ENCODE data around the gene PPP2R5B.

DNA sequence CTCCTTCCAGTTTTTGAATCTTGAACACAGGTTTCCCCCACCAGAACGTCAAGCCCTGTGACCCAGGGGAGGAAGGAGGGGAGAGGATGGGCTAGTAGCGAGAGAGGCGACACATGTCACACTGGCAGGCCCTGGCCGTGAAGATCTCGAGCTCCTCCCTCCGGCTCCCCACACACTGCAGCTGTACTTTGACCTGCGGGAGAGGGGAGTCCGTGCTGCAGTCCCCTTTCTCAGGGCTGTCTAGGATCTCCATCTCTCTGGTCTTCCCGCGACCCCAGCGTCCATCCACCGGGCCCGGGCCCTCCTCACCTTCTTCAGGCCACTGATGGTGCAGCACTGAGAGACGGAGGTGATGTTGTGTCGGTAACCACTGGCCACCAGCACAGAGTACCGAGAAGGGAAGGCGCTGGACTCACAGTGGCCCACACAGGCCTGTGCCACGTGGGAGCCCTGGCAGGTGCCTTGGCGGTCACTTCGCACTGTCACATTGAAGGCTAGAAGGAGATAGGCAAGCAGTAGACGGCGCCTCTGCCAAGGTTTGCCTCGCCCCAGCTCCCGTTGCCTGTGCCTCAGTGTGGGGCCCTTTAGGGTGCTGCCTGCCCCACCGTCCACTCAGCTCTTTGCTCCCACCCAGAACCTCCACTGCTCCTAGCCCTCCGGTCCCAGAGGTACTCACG is 10.3 kb downstream of the PPP2R5B start:
- TF ChIP-seq CTCF (IDR thresholded peaks at IDR 0.05; ENCODE audit: insufficient read depth, low read length) (no peak), POLR2AphosphoS5 (IDR thresholded peaks at IDR 0.05; ENCODE audit: low read depth) (no peak), GABPA (IDR thresholded peaks at IDR 0.05; ENCODE audit: low read depth) (no peak), SPI1 (IDR thresholded peaks at IDR 0.05; ENCODE audit: borderline replicate concordance, low read depth) (no peak)
- TF ChIP-seq, protein P1, sequence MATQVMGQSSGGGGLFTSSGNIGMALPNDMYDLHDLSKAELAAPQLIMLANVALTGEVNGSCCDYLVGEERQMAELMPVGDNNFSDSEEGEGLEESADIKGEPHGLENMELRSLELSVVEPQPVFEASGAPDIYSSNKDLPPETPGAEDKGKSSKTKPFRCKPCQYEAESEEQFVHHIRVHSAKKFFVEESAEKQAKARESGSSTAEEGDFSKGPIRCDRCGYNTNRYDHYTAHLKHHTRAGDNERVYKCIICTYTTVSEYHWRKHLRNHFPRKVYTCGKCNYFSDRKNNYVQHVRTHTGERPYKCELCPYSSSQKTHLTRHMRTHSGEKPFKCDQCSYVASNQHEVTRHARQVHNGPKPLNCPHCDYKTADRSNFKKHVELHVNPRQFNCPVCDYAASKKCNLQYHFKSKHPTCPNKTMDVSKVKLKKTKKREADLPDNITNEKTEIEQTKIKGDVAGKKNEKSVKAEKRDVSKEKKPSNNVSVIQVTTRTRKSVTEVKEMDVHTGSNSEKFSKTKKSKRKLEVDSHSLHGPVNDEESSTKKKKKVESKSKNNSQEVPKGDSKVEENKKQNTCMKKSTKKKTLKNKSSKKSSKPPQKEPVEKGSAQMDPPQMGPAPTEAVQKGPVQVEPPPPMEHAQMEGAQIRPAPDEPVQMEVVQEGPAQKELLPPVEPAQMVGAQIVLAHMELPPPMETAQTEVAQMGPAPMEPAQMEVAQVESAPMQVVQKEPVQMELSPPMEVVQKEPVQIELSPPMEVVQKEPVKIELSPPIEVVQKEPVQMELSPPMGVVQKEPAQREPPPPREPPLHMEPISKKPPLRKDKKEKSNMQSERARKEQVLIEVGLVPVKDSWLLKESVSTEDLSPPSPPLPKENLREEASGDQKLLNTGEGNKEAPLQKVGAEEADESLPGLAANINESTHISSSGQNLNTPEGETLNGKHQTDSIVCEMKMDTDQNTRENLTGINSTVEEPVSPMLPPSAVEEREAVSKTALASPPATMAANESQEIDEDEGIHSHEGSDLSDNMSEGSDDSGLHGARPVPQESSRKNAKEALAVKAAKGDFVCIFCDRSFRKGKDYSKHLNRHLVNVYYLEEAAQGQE (IDR thresholded peaks at IDR 0.05; ENCODE audit: insufficient replicate concordance, low read depth) = no peak
